DOHH2 (cell line): Measurements from ENCODE around the gene MPDZ.

Experiments used
- CTCF ChIP-seq: fragments of 200-600 bp; sonication (generic); IDR thresholded peaks from one replicate; pipeline ENCODE4 v1.5.1; 2014; ENCODE audit warnings: antibody characterized with exemption, mild to moderate bottlenecking, low read depth, low read length; ENCODE audit not compliant: poor library complexity, severe bottlenecking
- EZH2phosphoT487 ChIP-seq: fragments of 200-600 bp; sonication (generic); IDR thresholded peaks from 2 replicates; pipeline ENCODE4 v1.6.1; 2017; ENCODE audit warnings: borderline replicate concordance, mild to moderate bottlenecking, antibody characterized with exemption, low read length, moderate library complexity, mixed read lengths

GRCh38 chr9:13174906-13175639, 104.4 kb downstream of the MPDZ start:
- no peak for TF ChIP-seq CTCF
- TF ChIP-seq EZH2phosphoT487: no peak
